ENCODE results near the gene CYTH3. TPM values are rescaled to one million over a fixed set of nuclear protein-coding genes. Genes with fewer than 3 reads are reported as not detected.

CYTH3 gene
- total and polyA plus RNA-seq, 2 of the 8 experiments (the other 6 are each of a cell fraction or from before 2014, with no cell fraction given), result 10.3 to 11.9 TPM

- H3K79me1 ChIP-seq (ENCODE audit: low read depth, low read length), result no peaks in the 10 kb centered on the region; the same call in 1 of the 2 replicates
- peaks cover 22 to 80% (median 60%) of the 10 kb centered on the region in 4 experiments for H3K36me3 ChIP-seq (ENCODE audit: control insufficient read depth in 2 of 4, insufficient read depth in 4 of 4, low read length in 3 of 4)
- H2BK15ac ChIP-seq (ENCODE audit: low read length), result no peak overlapping the region
- 93% methylated on average over 8 of the region's 8 CpGs; no CpG with 5 or more reads in 1 of the 2 experiments for WGBS, 2 experiments (ENCODE audit: extremely low coverage in 1 of 2, insufficient coverage in 1 of 2, insufficient read length in 1 of 2, insufficient replicate concordance in 2 of 2, low coverage in 1 of 2, low lambda C conversion rate in 2 of 2, missing lambda C conversion rate in 1 of 2)
- H2BK120ac ChIP-seq (replicated peaks; ENCODE audit: low read depth, low read length), result no peak overlapping the region
- POLR2A ChIA-PET (ENCODE audit: partially characterized antibody), result interaction anchor here (1.9 kb wide), 1 partner anchor 12 kb away, joined by 8 read pairs; no protein-coding TSS in a partner anchor
- H3K9me3 ChIP-seq (ENCODE audit: insufficient read depth in 2 of 2, low read depth in 1 of 2, low read length in 1 of 2), result no peaks in the 10 kb centered on the region
- no peak overlapping the region for H2BK5ac ChIP-seq (ENCODE audit: low read depth, low read length)
- H3K4me2 ChIP-seq (ENCODE audit: insufficient read depth in 1 of 2, low read depth in 2 of 2, low read length in 2 of 2), result no peak overlapping the region
- H3K27ac ChIP-seq (ENCODE audit: low read depth, low read length), result no peak overlapping the region
- H4K91ac ChIP-seq (replicated peaks; ENCODE audit: insufficient read length, low read length), result no peak overlapping the region
- H2AFZ ChIP-seq (ENCODE audit: low read length), result no peak overlapping the region
- no peaks in the 10 kb centered on the region for H3K23me2 ChIP-seq (ENCODE audit: low read depth, low read length)
- peaks cover 0 to 4% of the 10 kb centered on the region in 2 experiments for H4K20me1 ChIP-seq (replicated peaks in 1 of 2; ENCODE audit: control insufficient read depth in 1 of 2, insufficient read depth in 2 of 2, low read length in 2 of 2)
- H3K56ac ChIP-seq (replicated peaks; ENCODE audit: insufficient read length, low read depth, low read length), result no peak overlapping the region
- H3K23ac ChIP-seq (ENCODE audit: insufficient read length), result no peak overlapping the region
- H4K5ac ChIP-seq (ENCODE audit: insufficient read length, low read depth, low read length), result no peak overlapping the region
- H4K8ac ChIP-seq (ENCODE audit: extremely low read depth, insufficient read depth, low read length), result no peak overlapping the region
- no peaks in the 10 kb centered on the region for H3K79me2 ChIP-seq (ENCODE audit: control insufficient read depth in 1 of 2, insufficient read depth in 2 of 2, low read length in 2 of 2)
- no peak overlapping the region for H2AK5ac ChIP-seq (ENCODE audit: low read depth, low read length)
- H3K27me3 ChIP-seq (replicated peaks in 1 of 4; ENCODE audit: control insufficient read depth in 3 of 4, extremely low read depth in 1 of 4, insufficient read depth in 3 of 4, low read length in 3 of 4), result no peaks in the 10 kb centered on the region
- no peak overlapping the region for H3K9ac ChIP-seq (replicated peaks in 1 of 4; ENCODE audit: extremely low read depth in 1 of 4, low read depth in 3 of 4, low read length in 3 of 4)
- H2BK12ac ChIP-seq (ENCODE audit: low read depth, low read length), result no peak overlapping the region
- no peaks in the 10 kb centered on the region for H3K4me1 ChIP-seq (replicated peaks in 1 of 4; ENCODE audit: control insufficient read depth in 3 of 4, insufficient read depth in 4 of 4, low read length in 3 of 4)
- no peak overlapping the region for H3K18ac ChIP-seq (ENCODE audit: extremely low read depth, low read length)
- no peak overlapping the region for H3K14ac ChIP-seq (ENCODE audit: insufficient read length)
- H3K4ac ChIP-seq (replicated peaks; ENCODE audit: insufficient read length, low read depth, low read length), result no peak overlapping the region
- CTCF ChIA-PET (ENCODE audit: partially characterized antibody), result interaction anchor here (0.8 to 1.4 kb wide), 2 partner anchors 12 to 143 kb away, joined by 3 to 4 read pairs; no protein-coding TSS in a partner anchor
- no peak overlapping the region for H2BK20ac ChIP-seq (ENCODE audit: low read length)
- no peak for DNase-seq (ENCODE audit: low read depth in 1 of 2, low spot score in 2 of 2)
- no peak for FAIRE-seq
- no peak overlapping the region for H3K4me3 ChIP-seq (ENCODE audit: extremely low read depth in 1 of 4, insufficient read depth in 2 of 4, low read depth in 3 of 4, low read length in 4 of 4)
- TF ChIP-seq CTCF (IDR thresholded peaks at IDR 0.05; ENCODE audit: control extremely low read depth in 1 of 3, insufficient read depth in 1 of 3, low read depth in 1 of 3, low read length in 3 of 3), result no peak
- no peak for TF ChIP-seq SIRT6 (IDR thresholded peaks at IDR 0.05; ENCODE audit: low read length)
- no peak for TF ChIP-seq KDM4A (IDR thresholded peaks at IDR 0.05; ENCODE audit: low read depth, low read length, severe bottlenecking)
- no peak for TF ChIP-seq GTF2F1 (IDR thresholded peaks at IDR 0.05; ENCODE audit: borderline replicate concordance, low read depth, low read length)
- TF ChIP-seq CTBP2 (IDR thresholded peaks at IDR 0.05; ENCODE audit: borderline replicate concordance, insufficient read depth, insufficient read length, low read length), result no peak
- no peak for TF ChIP-seq KDM5A (IDR thresholded peaks at IDR 0.05; ENCODE audit: low read length)
- TF ChIP-seq ASH2L (IDR thresholded peaks at IDR 0.05; ENCODE audit: low read length), result no peak
- no peak for TF ChIP-seq SP1 (IDR thresholded peaks at IDR 0.05; ENCODE audit: low read depth, low read length)
- no peak for TF ChIP-seq NRF1 (IDR thresholded peaks at IDR 0.05; ENCODE audit: low read depth, low read length)
- no peak for TF ChIP-seq TCF12 (IDR thresholded peaks at IDR 0.05; ENCODE audit: low read depth, low read length)
- TF ChIP-seq KDM1A (IDR thresholded peaks at IDR 0.05; ENCODE audit: borderline replicate concordance, low read length), result no peak
These were observed 124.8 kb downstream of the CYTH3 start for GRCh38 chr7:6147627-6148026.

Data from H1 (cell line).